Breast epithelium (tissue), 4 donors: ENCODE measurements around the gene THSD4. TPM values are rescaled to one million over a fixed set of nuclear protein-coding genes. Genes with fewer than 3 reads are reported as not detected.
A peak's percentile ranks its signal among the peaks of the same experiment; 100 is the strongest.
"Not testable (repeated sequence)": the region's sequence is repeated elsewhere in the genome, so short reads cannot be mapped to it uniquely, and the experiment has no call there.

Experiments
- DNase-seq, 2 donors: peaks; one replicate each; pipeline ENCODE4 v3.0.0-alpha.2; 2019; ENCODE audit warnings: low spot score in 2 of 2
- H3K27ac ChIP-seq, 2 donors: fragments of 200-600 bp; sonication (generic) in 1 of 2; one replicate each; pipeline ENCODE4 v1.5.1; 2016 to 2019; ENCODE audit warnings: mild to moderate bottlenecking in 1 of 2
- H3K27me3 ChIP-seq, 2 donors: fragments of 200-600 bp; sonication (generic) in 1 of 2; one replicate each; pipeline versions ENCODE4 v1.5.1 to v1.6.0; 2017 to 2019; ENCODE audit warnings: control low read depth in 1 of 2, mild to moderate bottlenecking in 1 of 2
- H3K36me3 ChIP-seq: fragments of 200-600 bp; one replicate; pipeline ENCODE4 v1.5.1; 2019
- H3K4me1 ChIP-seq, 2 donors: fragments of 200-600 bp; sonication (generic); one replicate each; pipeline ENCODE4 v1.5.1; 2016 to 2019; ENCODE audit warnings: control low read depth in 1 of 2
- H3K4me3 ChIP-seq, 3 donors: fragments of 200-600 bp; sonication (generic); 1 replicate in 2 of 3; 2 replicates in 1 of 3; pipeline ENCODE4 v1.5.1; 2016 to 2019; ENCODE audit warnings: mild to moderate bottlenecking in 3 of 3, moderate library complexity in 2 of 3
- H3K9me3 ChIP-seq, 2 donors: fragments of 200-600 bp; sonication (generic) in 1 of 2; one replicate each; pipeline ENCODE4 v1.5.1; 2016 to 2019; ENCODE audit warnings: control low read depth in 1 of 2
- CTCF ChIP-seq, 3 donors: fragments of 450-650 bp; IDR thresholded peaks; one replicate each; pipeline ENCODE4 v1.5.1; 2016 to 2017; ENCODE audit warnings: antibody characterized with exemption in 3 of 3, mild to moderate bottlenecking in 3 of 3, moderate library complexity in 3 of 3
- POLR2A ChIP-seq: fragments of 450-650 bp; IDR thresholded peaks from one replicate; pipeline ENCODE4 v1.6.1; 2016; ENCODE audit warnings: antibody characterized with exemption, mild to moderate bottlenecking, moderate library complexity
- POLR2AphosphoS5 ChIP-seq, 3 donors: sonication (generic); formaldehyde crosslinking; IDR thresholded peaks; one replicate each; pipeline ENCODE4 v1.6.1; 2017; ENCODE audit warnings: antibody characterized with exemption in 3 of 3
- intact Hi-C: fragments of 100-400 bp; cut with DNase I; formaldehyde crosslinking; loops from one replicate; pipeline ENCODE4 v1.15.1; 2023; ENCODE audit warnings: low total_unique reads
- total RNA-seq, 3 donors: library from RNA; depleted of rRNA; stranded (reverse); fragments of >200 nt; gene quantifications; one replicate each; pipeline ENCODE4 v1.1.0, GENCODE V29; 2016

THSD4 gene
- total RNA-seq, 3 donors from 2014 or later: 0.64 to 58.7 (median 41.3) TPM

GRCh38 chr15:71396536-71397125 is 281.4 kb downstream of the THSD4 start:
- H3K27ac ChIP-seq: no peak overlapping the region
- no peak for DNase-seq
- H3K36me3 ChIP-seq: no peaks in the 10 kb centered on the region
- no peaks in the 10 kb centered on the region for H3K9me3 ChIP-seq
- no peaks in the 10 kb centered on the region for H3K4me1 ChIP-seq
- no peak overlapping the region for H3K4me3 ChIP-seq
- intact Hi-C loops: no loop called here
- TF ChIP-seq CTCF (IDR thresholded peaks at IDR 0.05) (no peak), POLR2AphosphoS5 (IDR thresholded peaks at IDR 0.05) (no peak), POLR2A (no peak)
- no peaks in the 10 kb centered on the region for H3K27me3 ChIP-seq

DNA sequence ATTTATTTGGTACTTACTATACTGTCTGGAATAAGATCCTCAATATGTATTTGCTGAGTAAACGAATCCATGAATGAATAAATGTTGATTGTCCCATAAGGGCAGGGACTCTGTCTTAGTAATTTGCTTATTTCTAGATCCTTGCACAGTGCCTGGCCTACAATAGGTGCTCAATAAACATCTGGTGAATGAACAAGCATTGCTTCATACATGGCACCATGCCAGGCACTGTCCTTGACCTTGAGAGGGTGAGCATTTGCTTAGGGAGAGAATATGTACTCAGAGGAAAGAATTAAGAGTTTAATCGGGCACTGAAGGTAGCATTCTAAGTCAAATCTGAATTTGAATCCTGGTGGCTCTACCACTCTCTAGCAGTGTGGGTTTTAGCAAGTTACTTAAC is 282.1 kb downstream of the THSD4 start:
- H3K27ac ChIP-seq: no peak overlapping the region
- DNase-seq: no peak
- no peaks in the 10 kb centered on the region for H3K9me3 ChIP-seq
- no peak overlapping the region for H3K4me3 ChIP-seq
- no peaks in the 10 kb centered on the region for H3K4me1 ChIP-seq
- intact Hi-C loops: no loop called here
- TF ChIP-seq POLR2A (no peak), CTCF (IDR thresholded peaks at IDR 0.05) (no peak), POLR2AphosphoS5 (IDR thresholded peaks at IDR 0.05) (no peak)
- H3K27me3 ChIP-seq: no peaks in the 10 kb centered on the region
- no peaks in the 10 kb centered on the region for H3K36me3 ChIP-seq

- no peaks in the 10 kb centered on the region for H3K4me1 ChIP-seq
- no peaks in the 10 kb centered on the region for H3K9me3 ChIP-seq
- TF ChIP-seq POLR2A (no peak), CTCF (IDR thresholded peaks at IDR 0.05) (no peak), POLR2AphosphoS5 (IDR thresholded peaks at IDR 0.05) (no peak)
- no peaks in the 10 kb centered on the region for H3K36me3 ChIP-seq
- no peak overlapping the region for H3K4me3 ChIP-seq
- DNase-seq: no peak
- peak overlapping the region in 1 of 2 donors; percentile 3 for H3K27ac ChIP-seq
- no peaks in the 10 kb centered on the region for H3K27me3 ChIP-seq
- intact Hi-C loops: no loop called here
Measured at GRCh38 chr15:71400294-71400693, 285.0 kb downstream of the THSD4 start.

DNA sequence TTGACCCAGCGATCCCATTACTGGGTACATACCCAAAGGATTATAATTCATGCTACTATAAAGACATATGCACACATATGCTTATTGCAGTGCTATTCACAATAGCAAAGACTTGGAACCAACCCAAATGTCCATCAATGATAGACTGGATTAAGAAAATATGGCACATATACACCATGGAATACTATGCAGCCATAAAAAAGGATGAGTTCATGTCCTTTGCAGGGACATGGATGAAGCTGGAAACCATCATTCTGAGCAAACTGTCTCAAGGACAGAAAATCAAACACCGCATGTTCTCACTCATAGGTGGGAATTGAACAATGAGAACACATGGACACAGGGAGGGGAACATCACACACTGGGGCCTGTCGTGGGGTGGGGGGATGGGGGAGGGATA is 286.5 kb downstream of the THSD4 start:
- intact Hi-C loops, H3K27me3 ChIP-seq, H3K36me3 ChIP-seq, H3K4me1 ChIP-seq, H3K27ac ChIP-seq, H3K9me3 ChIP-seq, DNase-seq, H3K4me3 ChIP-seq: not testable (repeated sequence)

GRCh38 chr15:71409541-71409940 is 294.3 kb downstream of the THSD4 start:
- H3K4me1 ChIP-seq: no peaks in the 10 kb centered on the region
- H3K9me3 ChIP-seq: no peaks in the 10 kb centered on the region
- no peaks in the 10 kb centered on the region for H3K27me3 ChIP-seq
- no peak for DNase-seq
- TF ChIP-seq POLR2AphosphoS5 (IDR thresholded peaks at IDR 0.05) (no peak), POLR2A (no peak), CTCF (IDR thresholded peaks at IDR 0.05) (no peak)
- H3K27ac ChIP-seq: no peak overlapping the region
- H3K4me3 ChIP-seq: no peak overlapping the region
- intact Hi-C loops: no loop called here
- H3K36me3 ChIP-seq: no peaks in the 10 kb centered on the region

DNA sequence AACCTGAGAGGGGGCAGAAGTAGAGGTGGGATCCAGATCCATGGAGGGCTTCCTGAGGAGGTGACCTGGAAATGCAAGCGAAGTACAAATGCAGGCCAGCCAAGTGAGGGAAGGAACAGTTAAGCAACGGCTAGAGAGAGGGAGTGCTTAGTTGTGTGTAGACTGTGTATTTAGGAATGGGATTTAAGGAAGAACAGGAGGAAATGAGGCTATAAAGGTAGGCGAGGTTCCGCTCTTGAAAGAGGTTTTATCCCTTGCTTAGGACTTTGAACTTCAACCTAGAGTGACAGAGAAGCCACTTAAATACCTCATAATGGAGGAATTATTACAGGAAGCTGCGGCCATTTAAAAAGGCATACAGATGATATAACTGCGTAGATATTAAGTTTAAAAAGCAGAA is 295.1 kb downstream of the THSD4 start:
- Histone ChIP-seq H3K4me3 (no peak overlapping the region), H3K36me3 (no peaks in the 10 kb centered on the region), H3K27me3 (no peaks in the 10 kb centered on the region), H3K4me1 (no peaks in the 10 kb centered on the region), H3K27ac (no peak overlapping the region), H3K9me3 (no peaks in the 10 kb centered on the region)
- no peak for TF ChIP-seq POLR2AphosphoS5 (IDR thresholded peaks at IDR 0.05)
- TF ChIP-seq POLR2A: no peak
- no peak for TF ChIP-seq CTCF (IDR thresholded peaks at IDR 0.05)
- DNase-seq: no peak
- intact Hi-C loops: loop anchor here (5.0 kb wide), 1 partner anchor 518 kb away; the partner anchor contains the start of genes LRRC49 and THAP10
